K562 (cell line): ENCODE data around the gene ID2. TPM values are rescaled to one million over a fixed set of nuclear protein-coding genes. Genes with fewer than 3 reads are reported as not detected.

Experiments
- ATF3 ChIP-seq, 2 experiments: fragments of 450-650 bp in 1 of 2; sonication (generic) in 1 of 2; formaldehyde crosslinking in 1 of 2; IDR thresholded peaks in 1 of 2; conservative IDR thresholded peaks in 1 of 2; 2 replicates each; pipeline versions ENCODE4 v1.6.1 to v1.8.1; 2016 to 2023; ENCODE audit warnings: mild to moderate bottlenecking in 2 of 2, moderate library complexity in 2 of 2, inconsistent platforms in 1 of 2, missing genetic modification reagents in 1 of 2
- ATF7 ChIP-seq: fragments of 450-650 bp; IDR thresholded peaks from 2 replicates; pipeline ENCODE4 v1.7.1; 2014; ENCODE audit warnings: mild to moderate bottlenecking, moderate library complexity
- CREM ChIP-seq: IDR thresholded peaks from 2 replicates; pipeline ENCODE4 v1.6.1; 2014; ENCODE audit warnings: antibody characterized with exemption, low read depth
- FOXJ2 ChIP-seq: fragments of 200-800 bp; sonication (Bioruptor generic); IDR thresholded peaks from 2 replicates; pipeline ENCODE4 v1.6.1; 2016; ENCODE audit warnings: missing genetic modification characterization, missing compliant biosample characterization
- HEY1 ChIP-seq: fragments of 250-450 bp; sonication (Bioruptor Pico); IDR thresholded peaks from 2 replicates; pipeline ENCODE4 v1.5.0; 2020; ENCODE audit warnings: mild to moderate bottlenecking, moderate library complexity, borderline replicate concordance
- NCOA1 ChIP-seq: fragments of 450-650 bp; IDR thresholded peaks from 2 replicates; pipeline ENCODE4 v1.6.1; 2016; ENCODE audit warnings: low read depth
- RAD21 ChIP-seq, 2 experiments: fragments of 250-450 bp in 1 of 2; fragments of 450-650 bp in 1 of 2; sonication (Bioruptor Pico) in 1 of 2; formaldehyde crosslinking in 1 of 2; IDR thresholded peaks in 1 of 2; conservative IDR thresholded peaks in 1 of 2; 2 replicates each; pipeline versions ENCODE4 v1.4.0 to v1.8.0; 2020 to 2022; ENCODE audit warnings: mild to moderate bottlenecking in 2 of 2, moderate library complexity in 1 of 2
- RUNX1 ChIP-seq: sonication (generic); IDR thresholded peaks from 2 replicates; pipeline ENCODE4 v1.6.1; 2016; ENCODE audit warnings: antibody characterized with exemption, low read depth
- ZSCAN32 ChIP-seq: fragments of 450-650 bp; formaldehyde crosslinking; IDR thresholded peaks from 2 replicates; pipeline ENCODE4 v1.4.0; 2020; ENCODE audit warnings: mild to moderate bottlenecking, moderate library complexity
- polyA plus RNA-seq, 8 experiments: library from polyadenylated mRNA; depleted of rRNA in 4 of 8; stranded (reverse) in 5 of 8; unstranded in 3 of 8; fragments of >200 nt; fragmentation: Nextera tagmentation in 2 of 8; fragmentation: Illumina TruSeq in 1 of 8; extraction: Ambion mirVana in 2 of 8; extraction: Trizol in 1 of 8; gene quantifications; 2 replicates each; pipeline versions ENCODE4 v1.2.1 to v1.2.3, GENCODE V29; 2011 to 2014; ENCODE audit warnings: inconsistent platforms in 1 of 8, missing spikeins in 1 of 8
- total RNA-seq, 7 experiments: library from RNA; depleted of rRNA in 6 of 7; stranded (reverse); fragments of >200 nt in 6 of 7; fragmentation: Illumina TruSeq in 2 of 7; extraction: Trizol in 2 of 7; gene quantifications; 2 replicates each; pipeline versions ENCODE4 v1.2.1 to v1.2.3, GENCODE V29; 2011 to 2021; ENCODE audit warnings: low replicate concordance in 1 of 7
- TF ChIP-seq, protein P1 (sequence below): fragments of 450-650 bp; IDR thresholded peaks from 2 replicates; pipeline ENCODE4 v1.6.1; 2016; ENCODE audit warnings: mild to moderate bottlenecking, moderate library complexity
- TF ChIP-seq, protein P2 (sequence below): fragments of 250-450 bp; sonication (Bioruptor Pico); IDR thresholded peaks from 2 replicates; pipeline ENCODE4 v1.8.0; 2021; ENCODE audit warnings: mild to moderate bottlenecking, moderate library complexity

Gene ID2
- total and polyA plus RNA-seq, 9 of the 15 experiments (the other 6 are each of a cell fraction or from before 2014, with no cell fraction given) = 8.0 to 35.7 (median 16.6) TPM

DNA sequence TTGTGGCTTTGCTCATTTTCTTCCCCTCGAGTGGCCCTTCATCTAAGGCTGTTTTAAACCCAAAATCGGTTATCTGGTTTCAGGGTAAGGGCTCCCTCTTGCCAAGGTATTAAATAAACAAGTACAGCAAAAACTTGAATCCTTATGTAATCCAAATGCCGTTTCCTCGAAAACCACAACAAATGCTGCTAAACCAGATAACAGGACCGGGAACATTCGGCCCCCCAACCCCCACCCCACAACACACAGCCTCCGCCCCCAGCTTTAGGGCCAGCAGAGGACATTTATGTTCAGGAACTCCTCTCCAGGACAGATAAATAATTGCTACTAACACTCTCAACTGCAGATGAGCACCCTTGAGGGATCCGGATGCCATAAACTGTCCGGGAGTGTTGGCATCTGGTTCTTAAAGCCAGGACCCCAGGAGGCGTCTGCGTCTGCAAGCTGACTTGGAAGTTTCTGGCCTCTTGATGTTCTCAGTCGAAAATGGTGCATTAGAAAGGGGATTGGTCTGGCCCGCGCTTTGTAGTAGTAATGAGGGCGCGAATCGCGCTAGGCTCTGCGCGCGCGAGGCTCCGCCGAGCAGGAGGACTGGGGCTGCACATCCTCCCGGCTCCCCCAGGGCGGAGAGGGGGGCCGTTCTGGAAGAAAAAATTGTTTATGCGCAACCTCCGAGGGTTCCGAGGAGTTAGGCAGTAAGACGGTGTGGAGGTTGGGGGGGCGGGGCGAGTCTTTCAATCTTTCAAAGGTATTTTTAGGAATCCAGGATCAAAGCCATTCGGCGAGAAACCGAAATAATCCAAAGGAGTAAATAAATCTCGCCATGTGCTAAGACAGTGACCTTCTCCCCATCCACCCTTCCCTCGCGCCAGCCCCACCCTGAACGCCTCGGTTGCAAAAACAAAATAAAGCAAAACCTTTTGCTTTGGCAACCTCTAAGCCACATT lies 3.9 kb upstream of the ID2 start (continued):
- TF ChIP-seq, protein P1, sequence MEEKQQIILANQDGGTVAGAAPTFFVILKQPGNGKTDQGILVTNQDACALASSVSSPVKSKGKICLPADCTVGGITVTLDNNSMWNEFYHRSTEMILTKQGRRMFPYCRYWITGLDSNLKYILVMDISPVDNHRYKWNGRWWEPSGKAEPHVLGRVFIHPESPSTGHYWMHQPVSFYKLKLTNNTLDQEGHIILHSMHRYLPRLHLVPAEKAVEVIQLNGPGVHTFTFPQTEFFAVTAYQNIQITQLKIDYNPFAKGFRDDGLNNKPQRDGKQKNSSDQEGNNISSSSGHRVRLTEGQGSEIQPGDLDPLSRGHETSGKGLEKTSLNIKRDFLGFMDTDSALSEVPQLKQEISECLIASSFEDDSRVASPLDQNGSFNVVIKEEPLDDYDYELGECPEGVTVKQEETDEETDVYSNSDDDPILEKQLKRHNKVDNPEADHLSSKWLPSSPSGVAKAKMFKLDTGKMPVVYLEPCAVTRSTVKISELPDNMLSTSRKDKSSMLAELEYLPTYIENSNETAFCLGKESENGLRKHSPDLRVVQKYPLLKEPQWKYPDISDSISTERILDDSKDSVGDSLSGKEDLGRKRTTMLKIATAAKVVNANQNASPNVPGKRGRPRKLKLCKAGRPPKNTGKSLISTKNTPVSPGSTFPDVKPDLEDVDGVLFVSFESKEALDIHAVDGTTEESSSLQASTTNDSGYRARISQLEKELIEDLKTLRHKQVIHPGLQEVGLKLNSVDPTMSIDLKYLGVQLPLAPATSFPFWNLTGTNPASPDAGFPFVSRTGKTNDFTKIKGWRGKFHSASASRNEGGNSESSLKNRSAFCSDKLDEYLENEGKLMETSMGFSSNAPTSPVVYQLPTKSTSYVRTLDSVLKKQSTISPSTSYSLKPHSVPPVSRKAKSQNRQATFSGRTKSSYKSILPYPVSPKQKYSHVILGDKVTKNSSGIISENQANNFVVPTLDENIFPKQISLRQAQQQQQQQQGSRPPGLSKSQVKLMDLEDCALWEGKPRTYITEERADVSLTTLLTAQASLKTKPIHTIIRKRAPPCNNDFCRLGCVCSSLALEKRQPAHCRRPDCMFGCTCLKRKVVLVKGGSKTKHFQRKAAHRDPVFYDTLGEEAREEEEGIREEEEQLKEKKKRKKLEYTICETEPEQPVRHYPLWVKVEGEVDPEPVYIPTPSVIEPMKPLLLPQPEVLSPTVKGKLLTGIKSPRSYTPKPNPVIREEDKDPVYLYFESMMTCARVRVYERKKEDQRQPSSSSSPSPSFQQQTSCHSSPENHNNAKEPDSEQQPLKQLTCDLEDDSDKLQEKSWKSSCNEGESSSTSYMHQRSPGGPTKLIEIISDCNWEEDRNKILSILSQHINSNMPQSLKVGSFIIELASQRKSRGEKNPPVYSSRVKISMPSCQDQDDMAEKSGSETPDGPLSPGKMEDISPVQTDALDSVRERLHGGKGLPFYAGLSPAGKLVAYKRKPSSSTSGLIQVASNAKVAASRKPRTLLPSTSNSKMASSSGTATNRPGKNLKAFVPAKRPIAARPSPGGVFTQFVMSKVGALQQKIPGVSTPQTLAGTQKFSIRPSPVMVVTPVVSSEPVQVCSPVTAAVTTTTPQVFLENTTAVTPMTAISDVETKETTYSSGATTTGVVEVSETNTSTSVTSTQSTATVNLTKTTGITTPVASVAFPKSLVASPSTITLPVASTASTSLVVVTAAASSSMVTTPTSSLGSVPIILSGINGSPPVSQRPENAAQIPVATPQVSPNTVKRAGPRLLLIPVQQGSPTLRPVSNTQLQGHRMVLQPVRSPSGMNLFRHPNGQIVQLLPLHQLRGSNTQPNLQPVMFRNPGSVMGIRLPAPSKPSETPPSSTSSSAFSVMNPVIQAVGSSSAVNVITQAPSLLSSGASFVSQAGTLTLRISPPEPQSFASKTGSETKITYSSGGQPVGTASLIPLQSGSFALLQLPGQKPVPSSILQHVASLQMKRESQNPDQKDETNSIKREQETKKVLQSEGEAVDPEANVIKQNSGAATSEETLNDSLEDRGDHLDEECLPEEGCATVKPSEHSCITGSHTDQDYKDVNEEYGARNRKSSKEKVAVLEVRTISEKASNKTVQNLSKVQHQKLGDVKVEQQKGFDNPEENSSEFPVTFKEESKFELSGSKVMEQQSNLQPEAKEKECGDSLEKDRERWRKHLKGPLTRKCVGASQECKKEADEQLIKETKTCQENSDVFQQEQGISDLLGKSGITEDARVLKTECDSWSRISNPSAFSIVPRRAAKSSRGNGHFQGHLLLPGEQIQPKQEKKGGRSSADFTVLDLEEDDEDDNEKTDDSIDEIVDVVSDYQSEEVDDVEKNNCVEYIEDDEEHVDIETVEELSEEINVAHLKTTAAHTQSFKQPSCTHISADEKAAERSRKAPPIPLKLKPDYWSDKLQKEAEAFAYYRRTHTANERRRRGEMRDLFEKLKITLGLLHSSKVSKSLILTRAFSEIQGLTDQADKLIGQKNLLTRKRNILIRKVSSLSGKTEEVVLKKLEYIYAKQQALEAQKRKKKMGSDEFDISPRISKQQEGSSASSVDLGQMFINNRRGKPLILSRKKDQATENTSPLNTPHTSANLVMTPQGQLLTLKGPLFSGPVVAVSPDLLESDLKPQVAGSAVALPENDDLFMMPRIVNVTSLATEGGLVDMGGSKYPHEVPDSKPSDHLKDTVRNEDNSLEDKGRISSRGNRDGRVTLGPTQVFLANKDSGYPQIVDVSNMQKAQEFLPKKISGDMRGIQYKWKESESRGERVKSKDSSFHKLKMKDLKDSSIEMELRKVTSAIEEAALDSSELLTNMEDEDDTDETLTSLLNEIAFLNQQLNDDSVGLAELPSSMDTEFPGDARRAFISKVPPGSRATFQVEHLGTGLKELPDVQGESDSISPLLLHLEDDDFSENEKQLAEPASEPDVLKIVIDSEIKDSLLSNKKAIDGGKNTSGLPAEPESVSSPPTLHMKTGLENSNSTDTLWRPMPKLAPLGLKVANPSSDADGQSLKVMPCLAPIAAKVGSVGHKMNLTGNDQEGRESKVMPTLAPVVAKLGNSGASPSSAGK = peak; percentile 54
- TF ChIP-seq ATF3 (IDR thresholded peaks at IDR 0.05) = peak; percentile 11; the same call in 1 of the 2 replicates
- TF ChIP-seq ATF3 (CRISPR knock-in tag; conservative IDR thresholded peaks at IDR 0.05) = no peak
- peak; percentile 48; the same call in 1 of the 2 replicates for TF ChIP-seq RUNX1
- no peak for TF ChIP-seq HEY1 (CRISPR knock-in tag)
- peak; percentile 86 for TF ChIP-seq NCOA1
- TF ChIP-seq ZSCAN32 (CRISPR knock-in tag) = no peak
- TF ChIP-seq CREM = peak; percentile 70
- TF ChIP-seq, protein P2, sequence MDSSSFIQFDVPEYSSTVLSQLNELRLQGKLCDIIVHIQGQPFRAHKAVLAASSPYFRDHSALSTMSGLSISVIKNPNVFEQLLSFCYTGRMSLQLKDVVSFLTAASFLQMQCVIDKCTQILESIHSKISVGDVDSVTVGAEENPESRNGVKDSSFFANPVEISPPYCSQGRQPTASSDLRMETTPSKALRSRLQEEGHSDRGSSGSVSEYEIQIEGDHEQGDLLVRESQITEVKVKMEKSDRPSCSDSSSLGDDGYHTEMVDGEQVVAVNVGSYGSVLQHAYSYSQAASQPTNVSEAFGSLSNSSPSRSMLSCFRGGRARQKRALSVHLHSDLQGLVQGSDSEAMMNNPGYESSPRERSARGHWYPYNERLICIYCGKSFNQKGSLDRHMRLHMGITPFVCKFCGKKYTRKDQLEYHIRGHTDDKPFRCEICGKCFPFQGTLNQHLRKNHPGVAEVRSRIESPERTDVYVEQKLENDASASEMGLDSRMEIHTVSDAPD (CRISPR knock-in tag) = no peak
- peak; percentile 9 to 25; a peak in 1 of 4 replicates for TF ChIP-seq RAD21 (CRISPR knock-in tag; conservative IDR thresholded peaks at IDR 0.05 in 1 of 2, IDR thresholded peaks at IDR 0.05 in 1 of 2)
- peak; percentile 57 for TF ChIP-seq ATF7
- peak; percentile 95 for TF ChIP-seq FOXJ2 (tag)
